Uterus (tissue), 4 donors: ENCODE data around the gene SSBP1. TPM values are rescaled to one million over a fixed set of nuclear protein-coding genes. Genes with fewer than 3 reads are reported as not detected.

Experiments
- DNase-seq, 2 donors: peaks; one replicate each; pipeline ENCODE4 v3.0.0-alpha.2; 2019 to 2020
- H3K27ac ChIP-seq, 2 donors: fragments of 200-600 bp; sonication (generic); 1 replicate in 1 of 2; 2 replicates in 1 of 2; pipeline ENCODE4 v1.5.1; 2016 to 2018
- H3K27me3 ChIP-seq, 2 donors: fragments of 200-600 bp; sonication (generic); one replicate each; pipeline ENCODE4 v1.5.1; 2018 to 2019; ENCODE audit warnings: control low read depth in 1 of 2
- H3K36me3 ChIP-seq, 2 donors: fragments of 200-600 bp; sonication (generic); one replicate each; pipeline ENCODE4 v1.5.1; 2019; ENCODE audit warnings: control low read depth in 1 of 2
- H3K4me1 ChIP-seq, 2 donors: fragments of 200-600 bp; sonication (generic); one replicate each; pipeline ENCODE4 v1.5.1; 2018 to 2019; ENCODE audit warnings: control low read depth in 1 of 2
- H3K4me3 ChIP-seq, 2 donors: fragments of 200-600 bp; sonication (generic); 1 replicate in 1 of 2; 2 replicates in 1 of 2; pipeline ENCODE4 v1.5.1; 2018 to 2019; ENCODE audit warnings: mild to moderate bottlenecking in 1 of 2
- H3K9me3 ChIP-seq, 2 donors: fragments of 200-600 bp; sonication (generic); one replicate each; pipeline ENCODE4 v1.5.1; 2019; ENCODE audit warnings: control low read depth in 1 of 2
- CTCF ChIP-seq, 4 experiments: fragments of 200-600 bp in 2 of 4; fragments of 450-650 bp in 2 of 4; sonication (generic) in 2 of 4; IDR thresholded peaks; one replicate each; pipeline ENCODE4 v1.5.1; 2016 to 2019; ENCODE audit warnings: antibody characterized with exemption in 4 of 4, mild to moderate bottlenecking in 2 of 4, moderate library complexity in 1 of 4
- POLR2A ChIP-seq, 2 donors: fragments of 450-650 bp; IDR thresholded peaks; one replicate each; pipeline ENCODE4 v1.6.1; 2016; ENCODE audit warnings: antibody characterized with exemption in 2 of 2, mild to moderate bottlenecking in 1 of 2, moderate library complexity in 1 of 2
- intact Hi-C: fragments of 100-400 bp; cut with DNase I; formaldehyde crosslinking; loops from one replicate; pipeline ENCODE4 v1.15.1; 2023; ENCODE audit warnings: low total_unique reads
- total RNA-seq, 4 donors: library from RNA; depleted of rRNA in 3 of 4; stranded (reverse); fragments of >200 nt in 3 of 4; gene quantifications; one replicate each; pipeline versions ENCODE4 v1.1.0 to v1.2.4, GENCODE V29; 2014 to 2023
- donor health status: DM: yes; HTN: yes; CAD: no.

The SSBP1 gene
- total RNA-seq, 4 donors from 2014 or later = 56.9 to 110 (median 71.8) TPM

DNA sequence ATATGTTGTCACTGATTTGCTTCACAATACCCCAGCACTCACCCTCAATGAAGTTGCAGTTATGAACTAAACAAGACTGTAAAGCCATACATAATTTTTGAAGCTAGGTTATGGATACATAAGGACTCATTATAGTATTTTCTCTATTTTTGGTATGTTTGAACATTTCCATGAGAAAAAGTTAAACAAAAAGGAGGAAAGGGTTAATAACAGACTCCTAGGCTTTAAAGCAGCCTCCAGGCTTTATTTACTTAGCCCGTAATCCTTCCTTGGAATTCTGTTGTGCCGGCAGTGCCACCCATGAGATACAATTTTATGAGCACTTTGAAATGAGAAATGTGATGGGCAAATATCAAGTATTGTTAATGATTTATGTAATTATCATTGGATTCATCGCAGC lies 34.0 kb upstream of the SSBP1 start:
- H3K4me3 ChIP-seq = no peak overlapping the region
- H3K27me3 ChIP-seq = no peaks in the 10 kb centered on the region
- H3K4me1 ChIP-seq = no peaks in the 10 kb centered on the region
- H3K9me3 ChIP-seq = no peaks in the 10 kb centered on the region
- TF ChIP-seq POLR2A (IDR thresholded peaks at IDR 0.05) (no peak), CTCF (IDR thresholded peaks at IDR 0.05) (no peak)
- intact Hi-C loops = no loop called here
- DNase-seq = no peak
- no peaks in the 10 kb centered on the region for H3K36me3 ChIP-seq
- H3K27ac ChIP-seq = no peak overlapping the region

- intact Hi-C loops = no loop called here
- Histone ChIP-seq H3K36me3 (no peaks in the 10 kb centered on the region), H3K4me3 (no peak overlapping the region), H3K27ac (no peak overlapping the region), H3K27me3 (no peaks in the 10 kb centered on the region), H3K9me3 (no peaks in the 10 kb centered on the region), H3K4me1 (no peaks in the 10 kb centered on the region)
- TF ChIP-seq POLR2A (IDR thresholded peaks at IDR 0.05) = no peak
- no peak for TF ChIP-seq CTCF (IDR thresholded peaks at IDR 0.05)
- no peak for DNase-seq
These were observed 33.4 kb upstream of the SSBP1 start for GRCh38 chr7:141704741-141705140.

DNA sequence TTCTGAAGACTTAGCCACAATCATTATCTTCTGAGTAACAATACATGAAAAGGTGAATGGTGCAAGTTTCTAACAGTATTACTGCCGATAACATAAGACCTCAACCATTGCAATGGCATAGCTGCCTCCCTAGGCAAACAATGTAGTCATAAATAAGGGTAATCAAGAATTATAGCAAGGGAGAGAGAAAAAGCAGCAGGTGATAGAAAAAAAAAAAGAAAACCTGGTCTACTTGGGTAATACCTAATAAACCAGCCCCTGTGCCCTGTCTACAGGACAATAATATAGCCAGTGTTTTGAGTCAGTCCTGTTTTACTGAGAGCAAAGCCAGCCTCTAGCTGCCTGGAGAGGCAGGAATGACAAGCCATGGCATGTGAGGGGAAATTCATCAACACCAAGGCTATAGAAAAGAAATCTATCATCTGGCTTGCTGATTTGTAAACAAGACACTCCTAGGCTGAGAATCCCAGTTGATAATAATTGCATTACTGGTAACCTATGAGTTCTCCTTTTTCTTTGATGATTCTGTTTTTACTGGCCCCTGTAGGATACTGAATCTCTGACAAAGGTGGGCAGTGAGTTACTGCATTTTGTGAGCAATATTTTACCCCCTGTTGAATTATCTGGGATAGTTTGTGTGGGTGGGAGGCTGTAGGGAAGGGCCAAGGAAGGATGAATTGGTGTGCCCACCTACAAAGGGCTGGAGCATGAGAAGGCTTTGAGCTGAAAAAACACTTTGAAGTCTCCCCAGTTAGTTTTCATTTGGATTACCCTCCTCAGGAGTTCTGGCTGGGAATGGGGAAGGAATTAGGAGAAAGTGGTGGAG lies 31.7 kb upstream of the SSBP1 start:
- TF ChIP-seq POLR2A (IDR thresholded peaks at IDR 0.05) (no peak), CTCF (IDR thresholded peaks at IDR 0.05) (no peak)
- no peak for DNase-seq
- no peaks in the 10 kb centered on the region for H3K27me3 ChIP-seq
- H3K4me3 ChIP-seq = no peak overlapping the region
- no peaks in the 10 kb centered on the region for H3K9me3 ChIP-seq
- H3K36me3 ChIP-seq = no peaks in the 10 kb centered on the region
- no peak overlapping the region for H3K27ac ChIP-seq
- intact Hi-C loops = no loop called here
- no peaks in the 10 kb centered on the region for H3K4me1 ChIP-seq

DNA sequence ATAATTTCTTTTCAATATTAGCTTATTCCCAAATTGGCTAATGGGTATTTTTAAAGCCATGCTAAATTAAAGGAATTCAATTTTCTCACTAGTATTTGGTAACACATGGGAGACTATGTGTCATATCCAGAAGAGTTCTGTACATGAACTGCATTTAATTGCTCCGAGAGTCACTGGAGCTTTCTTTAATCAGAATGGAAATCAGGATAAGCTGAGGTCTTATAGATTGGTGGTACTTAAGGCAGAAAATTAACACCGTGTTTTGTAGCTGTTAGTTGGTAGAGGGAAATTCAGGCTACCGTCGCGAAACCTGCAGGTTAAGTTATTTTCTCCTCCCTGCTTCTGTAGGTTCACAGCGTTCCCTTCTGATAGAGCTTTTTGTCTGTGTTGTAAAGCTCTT lies 29.8 kb upstream of the SSBP1 start, which contains the start of gene WEE2:
TSS of gene WEE2 (plus strand) at position 3 of the 400 bp plus-strand sequence. CDS start 406 bp downstream, outside the sequence.
- no peak for DNase-seq
- no peaks in the 10 kb centered on the region for H3K27me3 ChIP-seq
- no peaks in the 10 kb centered on the region for H3K4me1 ChIP-seq

More for the DNA sequence above, 29.8 kb upstream of the SSBP1 start, which contains the start of gene WEE2:
- Histone ChIP-seq H3K27ac (no peak within 1 kb of the TSS), H3K36me3 (no peaks in the 10 kb centered on the region), H3K4me3 (no peak within 1 kb of the TSS), H3K9me3 (no peaks in the 10 kb centered on the region)
- intact Hi-C loops = no loop called here
- TF ChIP-seq CTCF (IDR thresholded peaks at IDR 0.05) (no peak), POLR2A (IDR thresholded peaks at IDR 0.05) (no peak)
